GM13977 (cell line): ENCODE measurements around the gene SELENOI.
"Not testable (repeated sequence)": the region's sequence is repeated elsewhere in the genome, so short reads cannot be mapped to it uniquely, and the experiment has no call there.

ENCODE experiments used
- DNase-seq: peaks from one replicate; pipeline ENCODE4 v3.0.0; 2012; ENCODE audit warnings: low spot score
- CTCF ChIP-seq: IDR thresholded peaks from 2 replicates; pipeline ENCODE4 v1.5.1; 2012; ENCODE audit warnings: mild to moderate bottlenecking, control low read depth; ENCODE audit not compliant: insufficient read depth; ENCODE audit errors: extremely low read depth, missing control alignments
- in situ Hi-C: fragments of 300-500 bp; cut with MboI; formaldehyde crosslinking; loops from one replicate; pipeline ENCODE4 v1.12.0; 2022; ENCODE audit warnings: low sequenced_read_pairs, low pct_unique_long_range_greater_than_20kb, mixed read lengths, inconsistent platforms; ENCODE audit not compliant: unreplicated experiment

Gene SELENOI

GRCh38 chr2:26346454-26347053 is 611 bp downstream of the SELENOI start, which contains the start of gene ADGRF3:
Gene ADGRF3 (minus strand): TSS chr2:26346789. CDS start chr2:26346234, 555 bp downstream.
- in situ Hi-C loops, result no loop called here
- DNase-seq, result peak; percentile 31
- TF ChIP-seq CTCF, result no peak

- in situ Hi-C loops, result no loop called here
- no peak for TF ChIP-seq CTCF
- DNase-seq, result no peak
Measured at GRCh38 chr2:26347286-26347865, 1.4 kb downstream of the SELENOI start.

- TF ChIP-seq CTCF, result no peak
- in situ Hi-C loops, result no loop called here
- DNase-seq, result no peak
Measured at GRCh38 chr2:26349690-26350089, 3.7 kb downstream of the SELENOI start.

- in situ Hi-C loops, result no loop called here
- no peak for TF ChIP-seq CTCF
- no peak for DNase-seq
Measured at GRCh38 chr2:26351375-26352090, 5.6 kb downstream of the SELENOI start.

- DNase-seq, result no peak
- TF ChIP-seq CTCF, result no peak
- in situ Hi-C loops, result no loop called here
Measured at GRCh38 chr2:26352892-26353291, 6.9 kb downstream of the SELENOI start.

- in situ Hi-C loops, DNase-seq: not testable (repeated sequence)
Measured at GRCh38 chr2:26354469-26354868, 8.5 kb downstream of the SELENOI start.
